Central memory CD4-positive, alpha-beta T cell (primary cell): ENCODE measurements around the gene GPATCH8.
"Not testable (repeated sequence)": the region's sequence is repeated elsewhere in the genome, so short reads cannot be mapped to it uniquely, and the experiment has no call there.

Source experiments
- DNase-seq: peaks from one replicate; pipeline ENCODE4 v3.0.0; 2022
- total RNA-seq, 3 experiments: gene quantifications; one replicate each; lab custom pipeline; 2026; lab: John Stamatoyannopoulos, UW

GPATCH8 gene
- total RNA-seq: 74.7 to 121 (median 107) reads per million in 3 experiments

GRCh38 chr17:44503147-44504029 is at the start of gene GPATCH8:
Gene GPATCH8, minus strand, starts transcription at chr17:44503406. Its CDS starts 36 bp downstream, at chr17:44503370.
- peak; percentile 93 for DNase-seq

- no peak for DNase-seq
These were observed 49.2 kb upstream of the GPATCH8 start for GRCh38 chr17:44552361-44552760.

- DNase-seq: no peak
These were observed 46.5 kb upstream of the GPATCH8 start for GRCh38 chr17:44549686-44550085.

- no peak for DNase-seq
These were observed 45.4 kb upstream of the GPATCH8 start for GRCh38 chr17:44548376-44549230.

- no peak for DNase-seq
These were observed 44.5 kb upstream of the GPATCH8 start for GRCh38 chr17:44547625-44548267.

- DNase-seq: no peak
These were observed 43.7 kb upstream of the GPATCH8 start for GRCh38 chr17:44546671-44547606.

- no peak for DNase-seq
These were observed 40.8 kb upstream of the GPATCH8 start for GRCh38 chr17:44543905-44544523.

- DNase-seq: no peak
These were observed 40.2 kb upstream of the GPATCH8 start for GRCh38 chr17:44543213-44543904.

- DNase-seq: no peak
These were observed 38.8 kb upstream of the GPATCH8 start for GRCh38 chr17:44541884-44542581.

GRCh38 chr17:44540246-44541084 is 37.3 kb upstream of the GPATCH8 start:
- no peak for DNase-seq

GRCh38 chr17:44539673-44540072 is 36.5 kb upstream of the GPATCH8 start:
- DNase-seq: no peak

- not testable (repeated sequence) for DNase-seq
These were observed 34.7 kb upstream of the GPATCH8 start for GRCh38 chr17:44537922-44538321.

- no peak for DNase-seq
These were observed 33.1 kb upstream of the GPATCH8 start for GRCh38 chr17:44536090-44536953.

- peak; percentile 65 for DNase-seq
These were observed 30.5 kb upstream of the GPATCH8 start for GRCh38 chr17:44533533-44534246.

GRCh38 chr17:44530896-44531418 is 27.8 kb upstream of the GPATCH8 start:
- no peak for DNase-seq

- no peak for DNase-seq
These were observed 26.7 kb upstream of the GPATCH8 start for GRCh38 chr17:44529864-44530263.

- no peak for DNase-seq
These were observed 24.7 kb upstream of the GPATCH8 start for GRCh38 chr17:44527954-44528353.
